Epithelial cell of proximal tubule (primary cell): ENCODE results near the gene PRDM16. TPM values are rescaled to one million over a fixed set of nuclear protein-coding genes. Genes with fewer than 3 reads are reported as not detected.

Experiments used
- DNase-seq: peaks from one replicate; pipeline ENCODE4 v3.0.0-alpha.2; 2011; ENCODE audit warnings: low read depth
- H3K4me3 ChIP-seq: 2 replicates; pipeline ENCODE4 v1.5.1; 2011; ENCODE audit warnings: low read depth, mild to moderate bottlenecking, low read length
- total RNA-seq: library from RNA; depleted of rRNA; stranded (reverse); fragments of >200 nt; gene quantifications from 2 replicates; pipeline ENCODE4 v1.2.3, GENCODE V29; 2015
- TF ChIP-seq, protein P1 (sequence below): conservative IDR thresholded peaks from 2 replicates; pipeline ENCODE4 v1.5.1; 2012; ENCODE audit warnings: low read depth, mild to moderate bottlenecking, low read length

Gene PRDM16
- total RNA-seq, result under 0.01 and 0.06 TPM in 2 replicates

DNA sequence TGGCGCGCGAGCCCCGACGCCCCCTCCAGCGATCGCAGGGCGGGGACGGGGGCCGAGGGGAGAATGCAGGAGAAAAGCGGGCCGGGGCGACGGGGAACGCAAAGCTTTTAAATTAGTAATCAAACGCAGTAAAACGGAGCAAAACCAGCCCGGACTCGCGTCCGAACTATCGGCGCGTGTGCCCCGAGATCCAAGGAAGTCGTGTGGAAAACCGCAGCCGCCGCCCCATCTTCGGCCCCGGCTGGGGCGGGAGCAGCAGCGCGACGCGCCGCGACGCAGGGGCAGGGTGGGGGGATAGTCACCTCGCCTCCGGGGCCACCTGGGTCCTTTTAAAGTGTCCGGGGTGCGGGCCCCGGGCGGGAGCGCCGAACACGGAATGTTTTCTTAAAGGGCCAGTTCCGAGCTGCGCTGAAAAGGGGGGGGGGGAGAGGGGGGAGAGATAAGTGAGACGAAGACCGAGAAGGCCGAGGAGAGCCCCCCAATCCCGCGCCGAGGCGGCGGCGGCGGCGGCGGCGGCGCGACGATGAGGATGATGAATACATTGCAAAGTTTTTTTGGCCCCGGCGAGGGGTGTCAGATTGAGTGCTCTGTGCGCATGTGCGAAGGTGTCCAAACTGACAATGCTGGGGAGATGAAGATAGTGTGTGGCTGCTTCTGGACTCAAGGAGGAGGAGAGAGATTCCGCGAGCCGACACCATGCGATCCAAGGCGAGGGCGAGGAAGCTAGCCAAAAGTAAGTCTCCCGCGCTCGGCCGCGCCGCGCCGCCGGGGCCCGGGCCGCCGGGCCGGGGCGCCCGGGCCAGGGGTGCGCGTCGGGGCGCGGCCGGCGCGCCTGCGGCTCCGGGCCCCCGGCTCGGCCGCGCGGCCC is at the start of gene PRDM16:
Gene PRDM16 (plus strand): TSS at position 640 of the 868 bp plus-strand sequence. CDS start 57 bp downstream, at position 697.
- TF ChIP-seq, protein P1, sequence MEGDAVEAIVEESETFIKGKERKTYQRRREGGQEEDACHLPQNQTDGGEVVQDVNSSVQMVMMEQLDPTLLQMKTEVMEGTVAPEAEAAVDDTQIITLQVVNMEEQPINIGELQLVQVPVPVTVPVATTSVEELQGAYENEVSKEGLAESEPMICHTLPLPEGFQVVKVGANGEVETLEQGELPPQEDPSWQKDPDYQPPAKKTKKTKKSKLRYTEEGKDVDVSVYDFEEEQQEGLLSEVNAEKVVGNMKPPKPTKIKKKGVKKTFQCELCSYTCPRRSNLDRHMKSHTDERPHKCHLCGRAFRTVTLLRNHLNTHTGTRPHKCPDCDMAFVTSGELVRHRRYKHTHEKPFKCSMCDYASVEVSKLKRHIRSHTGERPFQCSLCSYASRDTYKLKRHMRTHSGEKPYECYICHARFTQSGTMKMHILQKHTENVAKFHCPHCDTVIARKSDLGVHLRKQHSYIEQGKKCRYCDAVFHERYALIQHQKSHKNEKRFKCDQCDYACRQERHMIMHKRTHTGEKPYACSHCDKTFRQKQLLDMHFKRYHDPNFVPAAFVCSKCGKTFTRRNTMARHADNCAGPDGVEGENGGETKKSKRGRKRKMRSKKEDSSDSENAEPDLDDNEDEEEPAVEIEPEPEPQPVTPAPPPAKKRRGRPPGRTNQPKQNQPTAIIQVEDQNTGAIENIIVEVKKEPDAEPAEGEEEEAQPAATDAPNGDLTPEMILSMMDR, result no peak

DNA sequence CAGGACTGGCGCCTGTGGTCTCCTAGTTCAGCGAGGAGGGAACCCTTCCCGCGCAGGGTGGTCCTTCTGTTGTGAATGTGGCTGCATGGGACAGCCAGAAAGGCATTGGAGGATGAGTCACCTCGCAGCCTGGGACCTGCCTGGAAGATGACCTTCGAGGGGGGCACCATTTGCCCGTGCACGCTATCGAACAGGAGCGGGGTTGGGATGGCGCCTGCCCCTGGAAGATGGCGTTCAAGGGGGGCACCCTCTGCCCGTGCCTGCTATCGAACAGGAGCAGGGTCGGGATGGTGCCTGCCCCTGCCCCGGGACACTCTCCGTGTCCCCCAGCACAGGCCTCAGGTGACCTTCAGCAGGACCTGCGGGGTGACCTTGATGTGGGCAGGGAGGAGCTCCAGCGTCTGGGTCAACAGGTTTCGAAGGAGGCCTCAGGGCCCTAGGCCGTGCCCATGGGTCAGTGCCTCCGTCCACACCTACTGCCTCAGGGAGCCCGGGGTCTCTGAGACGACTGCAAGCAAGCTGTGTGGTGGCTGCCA is 49.4 kb upstream of the PRDM16 start:
- TF ChIP-seq, protein P1, result no peak
- no peak for DNase-seq
- H3K4me3 ChIP-seq, result no peak overlapping the region

More for the DNA sequence above, at the start of gene PRDM16:
- peak within 1 kb of the TSS; percentile 50 for H3K4me3 ChIP-seq
- no peak for DNase-seq

DNA sequence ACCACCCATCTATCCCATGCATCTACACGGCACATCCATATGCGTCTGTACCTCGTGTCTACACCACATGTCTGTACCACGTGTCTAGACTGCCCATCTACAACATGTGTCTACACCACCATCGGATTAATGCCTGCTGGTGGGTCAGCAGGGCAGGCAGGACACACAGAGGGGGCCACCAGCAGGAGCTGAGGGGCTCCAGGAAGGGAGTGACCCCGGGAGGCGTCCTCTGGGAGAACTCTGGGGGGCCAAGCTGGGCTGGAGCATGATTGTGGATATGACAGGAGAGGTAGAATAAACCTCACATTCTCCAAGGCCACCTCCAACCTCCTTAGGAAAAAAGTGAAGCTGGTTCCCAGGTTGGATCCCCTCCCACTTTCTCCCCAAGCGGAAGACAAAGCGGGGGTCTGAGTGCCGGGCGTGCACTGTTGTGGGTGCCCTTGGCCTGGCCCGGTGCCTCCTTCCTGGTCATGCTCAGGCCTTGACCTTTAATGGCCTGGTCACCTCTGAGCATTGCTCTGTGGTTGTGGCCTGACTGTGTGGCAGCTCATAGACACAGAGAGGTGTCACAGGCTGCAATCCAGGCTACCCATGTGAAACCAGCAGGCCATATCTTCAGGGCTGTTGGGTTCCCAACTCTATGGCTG is 48.6 kb upstream of the PRDM16 start:
- DNase-seq, result no peak
- TF ChIP-seq, protein P1, result no peak
- no peak overlapping the region for H3K4me3 ChIP-seq

DNA sequence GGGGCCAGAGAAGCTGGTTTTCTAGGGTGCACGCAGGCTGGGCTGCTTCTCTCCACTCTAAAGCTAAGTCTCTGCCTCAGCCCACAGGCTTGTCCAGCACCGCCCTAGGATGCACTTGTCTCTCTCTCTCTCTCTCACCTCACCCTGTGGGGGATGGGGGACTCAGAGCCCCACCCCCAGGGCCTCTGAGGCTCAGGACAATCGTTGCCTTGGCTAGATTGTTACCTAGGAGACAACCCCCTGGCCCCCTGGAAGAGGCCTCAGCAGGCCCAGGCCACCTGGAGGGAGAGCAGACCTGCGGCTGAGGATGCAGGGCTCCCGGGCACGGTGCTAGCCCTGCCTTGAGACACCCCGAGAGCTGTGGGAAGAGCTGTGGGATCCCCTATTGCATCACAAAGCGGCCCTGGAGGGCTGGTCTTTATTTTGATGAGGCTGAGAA is 47.8 kb upstream of the PRDM16 start, which contains the start of gene ACTRT2:
Gene ACTRT2 (plus strand): TSS at position 235 of the 439 bp plus-strand sequence. CDS start 220 bp downstream, outside the sequence.
- H3K4me3 ChIP-seq, result no peak within 1 kb of the TSS
- no peak for DNase-seq
- TF ChIP-seq, protein P1, result no peak

DNA sequence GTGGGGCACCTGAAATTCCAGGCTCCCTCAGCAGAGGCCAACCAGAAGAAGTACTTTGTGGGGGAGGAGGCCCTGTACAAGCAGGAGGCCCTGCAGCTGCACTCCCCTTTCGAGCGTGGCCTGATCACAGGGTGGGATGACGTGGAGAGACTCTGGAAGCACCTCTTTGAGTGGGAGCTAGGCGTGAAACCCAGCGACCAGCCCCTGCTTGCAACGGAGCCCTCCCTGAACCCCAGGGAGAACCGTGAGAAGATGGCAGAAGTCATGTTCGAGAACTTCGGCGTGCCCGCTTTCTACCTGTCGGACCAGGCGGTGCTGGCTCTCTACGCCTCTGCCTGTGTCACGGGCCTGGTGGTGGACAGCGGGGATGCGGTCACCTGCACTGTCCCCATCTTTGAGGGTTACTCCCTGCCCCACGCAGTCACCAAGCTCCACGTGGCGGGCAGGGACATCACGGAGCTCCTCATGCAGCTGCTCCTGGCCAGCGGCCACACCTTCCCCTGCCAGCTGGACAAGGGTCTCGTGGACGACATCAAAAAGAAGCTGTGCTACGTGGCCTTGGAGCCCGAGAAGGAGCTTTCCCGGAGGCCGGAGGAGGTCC is 47.1 kb upstream of the PRDM16 start:
- no peak overlapping the region for H3K4me3 ChIP-seq
- no peak for DNase-seq
- TF ChIP-seq, protein P1, result no peak

DNA sequence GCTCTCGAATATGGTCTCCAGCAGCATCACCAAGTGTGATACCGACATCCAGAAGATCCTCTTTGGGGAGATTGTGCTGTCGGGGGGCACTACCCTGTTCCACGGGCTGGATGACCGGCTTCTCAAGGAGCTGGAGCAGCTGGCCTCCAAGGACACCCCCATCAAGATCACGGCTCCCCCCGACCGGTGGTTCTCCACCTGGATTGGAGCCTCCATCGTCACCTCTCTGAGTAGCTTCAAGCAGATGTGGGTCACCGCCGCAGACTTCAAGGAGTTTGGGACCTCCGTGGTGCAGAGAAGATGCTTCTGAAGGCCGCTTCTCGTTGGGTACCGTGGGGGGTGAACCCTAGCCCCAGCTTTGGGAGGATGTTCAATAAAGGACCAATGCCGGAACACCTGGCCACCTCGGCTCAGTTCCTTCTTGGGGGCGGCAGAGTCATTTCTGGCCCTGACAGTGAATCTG is 46.5 kb upstream of the PRDM16 start:
- no peak overlapping the region for H3K4me3 ChIP-seq
- TF ChIP-seq, protein P1, result no peak
- no peak for DNase-seq
